Trophoblast cell (in vitro differentiated cells and primary cell): ENCODE data around the gene MANEA.

Source experiments
- DNase-seq, 2 donors: peaks; one replicate each; pipeline ENCODE4 v3.0.0-alpha.2; 2016
- H2AFZ ChIP-seq: 2 replicates; pipeline ENCODE4 v1.6.1; 2013; ENCODE audit warnings: low read length, moderate library complexity, mild to moderate bottlenecking; ENCODE audit not compliant: insufficient read depth, poor library complexity
- H2AK5ac ChIP-seq: 2 replicates; pipeline ENCODE4 v1.6.1; 2013; ENCODE audit warnings: mild to moderate bottlenecking, low read length
- H2BK120ac ChIP-seq: 2 replicates; pipeline ENCODE4 v1.6.1; 2013; ENCODE audit warnings: low read length, mild to moderate bottlenecking, moderate library complexity; ENCODE audit not compliant: insufficient read depth, poor library complexity
- H2BK12ac ChIP-seq: 2 replicates; pipeline ENCODE4 v1.6.1; 2013; ENCODE audit warnings: mild to moderate bottlenecking, low read length, moderate library complexity
- H2BK5ac ChIP-seq: 2 replicates; pipeline ENCODE4 v1.6.1; 2013; ENCODE audit warnings: low read length, low read depth, moderate library complexity, mild to moderate bottlenecking; ENCODE audit not compliant: poor library complexity
- H3K14ac ChIP-seq: 2 replicates; pipeline ENCODE4 v1.6.1; 2013; ENCODE audit warnings: mild to moderate bottlenecking, low read length
- H3K18ac ChIP-seq: 2 replicates; pipeline ENCODE4 v1.6.1; 2013; ENCODE audit warnings: mild to moderate bottlenecking, low read length
- H3K23ac ChIP-seq: 2 replicates; pipeline ENCODE4 v1.6.1; 2013; ENCODE audit warnings: low read length
- H3K27ac ChIP-seq: 2 replicates; pipeline ENCODE4 v1.5.1; 2013; ENCODE audit warnings: low read depth, mild to moderate bottlenecking, inconsistent platforms, low read length, moderate library complexity
- H3K27me3 ChIP-seq: 2 replicates; pipeline ENCODE4 v1.6.1; 2013; ENCODE audit warnings: inconsistent platforms, mild to moderate bottlenecking, low read length, moderate library complexity; ENCODE audit not compliant: insufficient read depth
- H3K36me3 ChIP-seq, 2 experiments: 1 replicate in 1 of 2; 2 replicates in 1 of 2; pipeline ENCODE4 v1.6.1; 2013; ENCODE audit warnings: low read length in 2 of 2, mild to moderate bottlenecking in 2 of 2, moderate library complexity in 1 of 2; ENCODE audit not compliant: insufficient read depth in 2 of 2, control insufficient read depth in 1 of 2
- H3K4ac ChIP-seq: 2 replicates; pipeline ENCODE4 v1.6.1; 2013; ENCODE audit warnings: low read depth, mild to moderate bottlenecking, low read length, moderate library complexity
- H3K4me1 ChIP-seq, 2 experiments: 1 replicate in 1 of 2; 2 replicates in 1 of 2; pipeline ENCODE4 v1.6.1; 2013; ENCODE audit warnings: low read length in 2 of 2, mild to moderate bottlenecking in 2 of 2, moderate library complexity in 1 of 2; ENCODE audit not compliant: insufficient read depth in 2 of 2, control insufficient read depth in 1 of 2
- H3K4me2 ChIP-seq: 2 replicates; pipeline ENCODE4 v1.6.1; 2013; ENCODE audit warnings: inconsistent platforms, mild to moderate bottlenecking, low read length, moderate library complexity
- H3K4me3 ChIP-seq: 2 replicates; pipeline ENCODE4 v1.5.1; 2013; ENCODE audit warnings: mild to moderate bottlenecking, low read depth, low read length, inconsistent platforms
- H3K79me1 ChIP-seq: one replicate; pipeline ENCODE4 v1.6.1; 2013; ENCODE audit warnings: low read length
- H3K79me2 ChIP-seq: 2 replicates; pipeline ENCODE4 v1.6.1; 2013; ENCODE audit warnings: low read length, mild to moderate bottlenecking; ENCODE audit not compliant: control insufficient read depth, insufficient read depth, poor library complexity
- H3K9ac ChIP-seq: 2 replicates; pipeline ENCODE4 v1.6.1; 2013; ENCODE audit warnings: mild to moderate bottlenecking, low read length
- H3K9me3 ChIP-seq: 2 replicates; pipeline ENCODE4 v1.6.1; 2013; ENCODE audit warnings: low read depth, mild to moderate bottlenecking, control low read depth, inconsistent platforms, low read length; ENCODE audit not compliant: insufficient read depth
- H4K12ac ChIP-seq: 2 replicates; pipeline ENCODE4 v1.6.1; 2013; ENCODE audit warnings: low read depth, mild to moderate bottlenecking, low read length, moderate library complexity
- H4K8ac ChIP-seq: 2 replicates; pipeline ENCODE4 v1.6.1; 2013; ENCODE audit warnings: low read depth, mild to moderate bottlenecking, low read length, moderate library complexity
- H4K91ac ChIP-seq: one replicate; pipeline ENCODE4 v1.6.1; 2013; ENCODE audit warnings: low read depth, mild to moderate bottlenecking, low read length, moderate library complexity
- WGBS: extraction: QIAGEN DNeasy Blood & Tissue Kit; methylation state at CpG from one replicate; pipeline ENCODE4 v1.1.7; 2013; ENCODE audit warnings: missing lambda C conversion rate; ENCODE audit not compliant: insufficient read length, insufficient coverage; ENCODE audit errors: extremely low coverage; 5-methylcytosine and 5-hydroxymethylcytosine counted together

The MANEA gene

DNA sequence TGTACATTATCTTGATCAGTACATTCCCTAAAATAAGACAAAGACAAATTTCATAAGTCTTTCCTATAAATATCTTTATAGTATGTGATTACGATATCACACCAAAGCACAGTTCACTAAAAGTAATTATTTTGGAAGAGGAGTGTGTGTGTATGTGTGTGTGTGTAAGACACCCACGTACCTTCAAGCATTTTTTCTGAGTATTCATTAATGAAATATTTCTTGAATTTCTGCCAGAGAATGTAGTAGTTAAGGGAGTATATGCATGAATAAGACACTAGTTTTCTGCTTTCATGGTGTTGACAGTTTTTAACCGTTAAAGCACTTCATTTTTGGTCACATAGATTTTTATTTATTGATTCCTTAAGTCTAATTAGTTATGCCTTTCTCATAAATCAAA, 36.8 kb downstream of the MANEA start:
- Histone ChIP-seq H3K4me3 (no peak overlapping the region), H4K12ac (no peak overlapping the region), H2AK5ac (no peak overlapping the region), H3K4me1 (no peaks in the 10 kb centered on the region), H2BK120ac (no peak overlapping the region), H4K91ac (no peak overlapping the region), H3K79me1 (no peaks in the 10 kb centered on the region), H2BK12ac (no peak overlapping the region), H3K4ac (no peak overlapping the region), H3K4me2 (no peak overlapping the region), H3K14ac (no peak overlapping the region), H3K27me3 (no peaks in the 10 kb centered on the region), H3K9me3 (no peaks in the 10 kb centered on the region), H2AFZ (no peak overlapping the region), H2BK5ac (no peak overlapping the region), H4K8ac (no peak overlapping the region), H3K18ac (no peak overlapping the region), H3K36me3 (no peaks in the 10 kb centered on the region), H3K9ac (no peak overlapping the region), H3K27ac (no peak overlapping the region), H3K23ac (no peak overlapping the region), H3K79me2 (no peaks in the 10 kb centered on the region)
- no CpG with 5 or more reads among the region's 3 CpGs for WGBS
- peak in 1 of 2 donors; percentile 51 for DNase-seq

DNA sequence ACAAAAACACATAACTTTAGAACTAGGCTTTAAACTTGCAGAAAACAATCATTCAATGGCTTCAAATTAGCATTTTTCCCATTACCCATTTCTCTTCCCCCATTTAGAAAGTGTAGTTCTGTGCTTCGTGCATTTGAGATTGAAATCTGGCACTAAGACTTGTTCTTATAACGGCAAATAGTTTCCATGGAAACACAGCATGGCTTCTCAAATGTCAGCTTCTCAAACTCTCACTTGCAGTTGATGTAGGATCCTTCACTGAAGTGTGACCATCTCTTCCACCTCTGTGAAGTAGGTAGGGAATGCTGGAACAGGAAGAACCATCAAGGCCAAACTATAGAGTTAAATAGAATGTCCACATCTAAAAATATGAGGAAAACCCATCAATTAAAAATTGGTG, 52.2 kb downstream of the MANEA start:
- Histone ChIP-seq H3K27ac (no peak overlapping the region), H4K91ac (no peak overlapping the region), H3K79me1 (no peaks in the 10 kb centered on the region), H3K23ac (no peak overlapping the region), H4K12ac (no peak overlapping the region), H3K4me2 (no peak overlapping the region), H3K36me3 (peaks cover 0 to 2% of the 10 kb centered on the region in 2 experiments), H2BK5ac (no peak overlapping the region), H3K9me3 (no peaks in the 10 kb centered on the region), H2AK5ac (no peak overlapping the region), H3K4me1 (no peaks in the 10 kb centered on the region), H2AFZ (no peak overlapping the region), H3K4ac (no peak overlapping the region), H3K79me2 (no peaks in the 10 kb centered on the region), H3K18ac (no peak overlapping the region), H2BK120ac (no peak overlapping the region), H3K14ac (no peak overlapping the region), H2BK12ac (no peak overlapping the region), H3K9ac (no peak overlapping the region), H3K4me3 (no peak overlapping the region), H3K27me3 (no peaks in the 10 kb centered on the region), H4K8ac (no peak overlapping the region)
- DNase-seq, result no peak
- no CpG with 5 or more reads among the region's 2 CpGs for WGBS

DNA sequence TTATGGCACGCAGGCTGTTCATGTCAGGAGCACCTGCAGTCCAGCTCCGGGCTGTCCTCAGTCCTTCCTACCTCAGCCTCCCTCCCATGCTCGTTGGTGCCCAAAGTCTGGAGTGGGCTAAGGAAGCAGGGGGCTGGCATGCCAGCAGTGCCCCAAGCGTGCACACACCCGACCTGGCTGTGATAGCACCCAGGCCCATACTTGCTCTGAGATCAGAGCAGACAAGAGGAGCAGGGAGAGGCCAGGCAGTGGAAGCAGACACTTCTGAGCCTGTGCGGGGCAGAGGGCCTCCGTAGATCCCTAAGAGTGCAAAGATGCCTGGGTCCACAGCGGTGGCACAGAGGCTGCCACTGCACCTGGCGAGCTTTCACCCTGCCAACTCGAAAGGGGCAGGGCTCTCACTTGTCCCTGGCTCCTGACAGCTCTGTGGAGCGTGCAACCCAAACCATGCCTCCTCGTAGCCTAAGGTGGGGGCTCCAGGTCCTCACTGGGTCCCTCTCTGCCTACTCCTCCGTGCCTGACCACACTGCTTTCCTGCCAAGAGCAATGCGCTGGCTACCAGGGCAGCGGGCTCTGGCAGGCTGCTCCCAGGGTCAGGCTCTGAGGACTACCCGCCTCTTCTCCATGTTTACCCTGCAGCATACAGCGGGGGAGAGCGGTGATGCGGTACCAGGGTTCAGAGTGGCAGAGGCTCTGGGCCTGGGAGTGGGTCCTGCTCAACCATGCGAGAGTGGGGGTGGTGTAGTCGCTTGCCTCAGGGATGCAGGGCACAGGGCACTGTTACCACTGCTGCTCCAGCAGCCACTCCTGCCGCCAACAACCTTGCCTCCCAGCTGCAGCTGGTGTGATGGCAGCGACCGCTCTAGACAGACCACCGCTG, 59.5 kb downstream of the MANEA start:
- Histone ChIP-seq H3K4me3 (no peak overlapping the region), H3K27ac (no peak overlapping the region), H3K23ac (no peak overlapping the region), H3K79me1 (no peaks in the 10 kb centered on the region), H3K14ac (no peak overlapping the region), H3K4ac (no peak overlapping the region), H3K9ac (no peak overlapping the region), H3K36me3 (no peaks in the 10 kb centered on the region), H2AK5ac (no peak overlapping the region), H3K18ac (no peak overlapping the region), H3K27me3 (no peaks in the 10 kb centered on the region), H3K4me1 (no peaks in the 10 kb centered on the region), H2BK5ac (no peak overlapping the region), H3K79me2 (no peaks in the 10 kb centered on the region), H4K8ac (no peak overlapping the region), H3K9me3 (peaks cover 2% of the 10 kb centered on the region), H3K4me2 (no peak overlapping the region), H2BK12ac (no peak overlapping the region), H4K91ac (no peak overlapping the region), H4K12ac (no peak overlapping the region), H2AFZ (no peak overlapping the region), H2BK120ac (no peak overlapping the region)
- no CpG with 5 or more reads among the region's 25 CpGs for WGBS
- DNase-seq, result no peak

- Histone ChIP-seq H3K18ac (no peak overlapping the region), H3K4me3 (no peak overlapping the region), H4K12ac (no peak overlapping the region), H3K79me2 (no peaks in the 10 kb centered on the region), H3K27me3 (no peaks in the 10 kb centered on the region), H3K4me2 (no peak overlapping the region), H3K4ac (no peak overlapping the region), H4K8ac (no peak overlapping the region), H2AK5ac (no peak overlapping the region), H2BK120ac (no peak overlapping the region), H3K79me1 (no peaks in the 10 kb centered on the region), H3K23ac (no peak overlapping the region), H4K91ac (no peak overlapping the region), H2BK12ac (no peak overlapping the region), H3K27ac (no peak overlapping the region), H3K9me3 (no peaks in the 10 kb centered on the region), H3K14ac (no peak overlapping the region), H3K36me3 (no peaks in the 10 kb centered on the region), H3K4me1 (no peaks in the 10 kb centered on the region), H2BK5ac (no peak overlapping the region), H2AFZ (no peak overlapping the region), H3K9ac (no peak overlapping the region)
- no CpG with 5 or more reads among the region's 2 CpGs for WGBS
- DNase-seq, result no peak
Measured at GRCh38 chr6:95648636-95649035, 71.3 kb downstream of the MANEA start.
